Astrocyte of the cerebellum (primary cell): ENCODE measurements around the gene POC1B.
A peak's percentile ranks its signal among the peaks of the same experiment; 100 is the strongest.

Experiments
- DNase-seq: peaks from one replicate; pipeline ENCODE4 v3.0.0-alpha.2; 2011; ENCODE audit warnings: low read depth
- H3K4me3 ChIP-seq: 2 replicates; pipeline ENCODE4 v1.5.1; 2011; ENCODE audit warnings: mild to moderate bottlenecking, low read depth, low read length, moderate library complexity
- in situ Hi-C: cut with HindIII; loops from 2 replicates; pipeline ENCODE4 v1.10.0; 2017; ENCODE audit warnings: low sequenced_read_pairs
- TF ChIP-seq, protein P1 (sequence below): IDR thresholded peaks from 2 replicates; pipeline ENCODE4 v1.5.1; 2012; ENCODE audit warnings: low read length, low read depth, moderate library complexity, mild to moderate bottlenecking; ENCODE audit errors: missing control alignments

The POC1B gene

GRCh38 chr12:89384807-89385206, 141.0 kb downstream of the POC1B start:
- TF ChIP-seq, protein P1, sequence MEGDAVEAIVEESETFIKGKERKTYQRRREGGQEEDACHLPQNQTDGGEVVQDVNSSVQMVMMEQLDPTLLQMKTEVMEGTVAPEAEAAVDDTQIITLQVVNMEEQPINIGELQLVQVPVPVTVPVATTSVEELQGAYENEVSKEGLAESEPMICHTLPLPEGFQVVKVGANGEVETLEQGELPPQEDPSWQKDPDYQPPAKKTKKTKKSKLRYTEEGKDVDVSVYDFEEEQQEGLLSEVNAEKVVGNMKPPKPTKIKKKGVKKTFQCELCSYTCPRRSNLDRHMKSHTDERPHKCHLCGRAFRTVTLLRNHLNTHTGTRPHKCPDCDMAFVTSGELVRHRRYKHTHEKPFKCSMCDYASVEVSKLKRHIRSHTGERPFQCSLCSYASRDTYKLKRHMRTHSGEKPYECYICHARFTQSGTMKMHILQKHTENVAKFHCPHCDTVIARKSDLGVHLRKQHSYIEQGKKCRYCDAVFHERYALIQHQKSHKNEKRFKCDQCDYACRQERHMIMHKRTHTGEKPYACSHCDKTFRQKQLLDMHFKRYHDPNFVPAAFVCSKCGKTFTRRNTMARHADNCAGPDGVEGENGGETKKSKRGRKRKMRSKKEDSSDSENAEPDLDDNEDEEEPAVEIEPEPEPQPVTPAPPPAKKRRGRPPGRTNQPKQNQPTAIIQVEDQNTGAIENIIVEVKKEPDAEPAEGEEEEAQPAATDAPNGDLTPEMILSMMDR = no peak
- H3K4me3 ChIP-seq = no peak overlapping the region
- in situ Hi-C loops = no loop called here
- DNase-seq = no peak

- TF ChIP-seq, protein P1 = no peak
- in situ Hi-C loops = no loop called here
- peak; percentile 74 for DNase-seq
- H3K4me3 ChIP-seq = no peak overlapping the region
Measured at GRCh38 chr12:89384050-89384758, 141.6 kb downstream of the POC1B start.

DNA sequence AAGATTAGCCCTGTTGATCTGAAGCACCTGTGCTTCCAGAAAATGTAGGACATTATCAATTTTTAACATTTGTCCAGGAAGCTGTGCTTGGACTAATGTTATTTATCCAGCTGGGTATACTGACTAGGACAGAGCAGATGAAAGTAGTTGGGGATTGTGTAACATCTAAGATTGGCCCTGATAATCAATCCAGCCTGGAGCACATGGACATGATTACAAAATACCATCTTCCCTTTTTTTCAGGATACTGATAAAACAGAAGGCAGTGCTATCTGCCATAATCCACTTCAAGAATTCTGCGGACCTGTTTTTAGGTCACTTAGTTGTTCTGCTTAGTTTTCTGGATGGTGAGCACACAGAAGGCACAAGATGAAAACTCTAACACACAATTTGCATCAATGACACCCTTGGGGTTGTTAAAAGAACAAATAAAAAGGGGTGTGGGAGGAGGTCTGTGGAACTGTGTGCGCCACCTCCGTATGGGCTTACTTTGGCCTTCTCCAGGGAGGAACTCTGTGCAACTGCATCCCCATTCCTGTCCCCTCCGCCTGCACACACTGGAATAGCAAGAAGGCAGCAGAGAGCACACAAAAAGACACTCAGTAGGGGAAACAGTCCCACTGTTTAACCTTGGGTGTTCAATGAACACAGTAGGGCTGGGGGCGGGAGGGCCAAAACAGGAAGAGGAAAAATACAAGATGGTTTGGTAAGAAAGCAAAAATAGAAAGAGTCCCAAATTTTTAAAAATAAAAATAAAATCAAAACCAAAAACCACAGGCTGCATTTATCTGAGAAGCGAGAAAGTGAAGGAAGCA, 142.4 kb downstream of the POC1B start:
- H3K4me3 ChIP-seq = no peak overlapping the region
- TF ChIP-seq, protein P1 = no peak
- in situ Hi-C loops = no loop called here
- no peak for DNase-seq

GRCh38 chr12:89382328-89382727, 143.5 kb downstream of the POC1B start:
- H3K4me3 ChIP-seq = no peak overlapping the region
- TF ChIP-seq, protein P1 = no peak
- DNase-seq = no peak
- in situ Hi-C loops = no loop called here

GRCh38 chr12:89379839-89380467, 145.9 kb downstream of the POC1B start:
- in situ Hi-C loops = no loop called here
- TF ChIP-seq, protein P1 = no peak
- DNase-seq = no peak
- H3K4me3 ChIP-seq = no peak overlapping the region

- no peak for DNase-seq
- in situ Hi-C loops = no loop called here
- no peak overlapping the region for H3K4me3 ChIP-seq
- TF ChIP-seq, protein P1 = no peak
Measured at GRCh38 chr12:89379148-89379838, 146.6 kb downstream of the POC1B start.
